SK-N-SH treated with all-trans-retinoic acid at 6 μM for 48 hours (cell line): ENCODE data around the gene CISTR.

Experiments used
- ARNTL ChIP-seq: fragments of 450-650 bp; formaldehyde crosslinking; IDR thresholded peaks from 2 replicates; pipeline ENCODE4 v1.5.0; 2020; ENCODE audit warnings: low read depth, mild to moderate bottlenecking, moderate library complexity, borderline replicate concordance
- CREB5 ChIP-seq: fragments of 250-450 bp; sonication (Bioruptor Pico); IDR thresholded peaks from 2 replicates; pipeline ENCODE4 v1.5.1; 2020; ENCODE audit warnings: low read depth, mild to moderate bottlenecking, moderate library complexity
- ISL1 ChIP-seq: fragments of 250-450 bp; sonication (Bioruptor Pico); IDR thresholded peaks from 2 replicates; pipeline ENCODE4 v2.1.2; 2022; ENCODE audit warnings: mild to moderate bottlenecking, moderate library complexity
- OSR1 ChIP-seq: fragments of 250-450 bp; sonication (Bioruptor Pico); IDR thresholded peaks from 2 replicates; pipeline ENCODE4 v1.8.0; 2022; ENCODE audit warnings: moderate library complexity, mild to moderate bottlenecking, inconsistent platforms
- PATZ1 ChIP-seq: fragments of 250-450 bp; sonication (Bioruptor Pico); IDR thresholded peaks from 2 replicates; pipeline ENCODE4 v1.8.0; 2020; ENCODE audit warnings: mild to moderate bottlenecking, moderate library complexity, borderline replicate concordance
- RARB ChIP-seq: fragments of 250-450 bp; sonication (Bioruptor Pico); IDR thresholded peaks from 2 replicates; pipeline ENCODE4 v1.8.0; 2021; ENCODE audit warnings: mild to moderate bottlenecking, moderate library complexity
- SNAI2 ChIP-seq: fragments of 250-450 bp; sonication (Bioruptor Pico); IDR thresholded peaks from 2 replicates; pipeline ENCODE4 v1.5.0; 2020; ENCODE audit warnings: mild to moderate bottlenecking, moderate library complexity
- ZC3H10 ChIP-seq: fragments of 250-450 bp; sonication (Bioruptor Pico); IDR thresholded peaks from 2 replicates; pipeline ENCODE4 v1.5.1; 2021; ENCODE audit warnings: mild to moderate bottlenecking, moderate library complexity
- ZFP30 ChIP-seq: fragments of 450-650 bp; formaldehyde crosslinking; IDR thresholded peaks from 2 replicates; pipeline ENCODE4 v1.5.0; 2022; ENCODE audit warnings: mild to moderate bottlenecking, moderate library complexity
- ZNF70 ChIP-seq: fragments of 450-650 bp; formaldehyde crosslinking; IDR thresholded peaks from 2 replicates; pipeline ENCODE4 v1.5.0; 2020; ENCODE audit warnings: mild to moderate bottlenecking, moderate library complexity

DNA sequence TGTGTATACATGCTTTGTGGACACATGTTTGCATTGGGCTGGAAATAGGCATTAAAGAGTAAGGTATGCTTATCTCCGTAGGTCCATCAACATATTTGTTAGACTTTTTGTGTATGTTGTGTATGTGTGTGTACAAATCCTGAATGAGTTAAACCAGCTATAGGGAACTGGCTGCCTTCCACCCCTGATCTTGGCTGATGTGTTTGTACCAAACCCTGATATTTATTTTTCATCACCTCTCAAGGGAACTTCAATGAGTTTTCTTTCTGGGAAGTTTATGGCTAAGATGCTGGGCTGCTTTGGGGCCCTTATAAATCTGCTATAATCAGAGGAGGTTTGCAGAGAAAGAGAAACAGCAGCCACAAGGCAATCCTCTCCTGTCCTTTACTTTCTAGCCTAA lies 37.1 kb upstream of the CISTR start:
- TF ChIP-seq ZNF70, result no peak
- no peak for TF ChIP-seq PATZ1 (CRISPR knock-in tag)
- no peak for TF ChIP-seq OSR1 (CRISPR knock-in tag)
- no peak for TF ChIP-seq ISL1 (CRISPR knock-in tag)
- no peak for TF ChIP-seq CREB5 (CRISPR knock-in tag)
- no peak for TF ChIP-seq RARB (CRISPR knock-in tag)
- TF ChIP-seq ZC3H10, result no peak
- no peak for TF ChIP-seq ARNTL
- TF ChIP-seq SNAI2 (CRISPR knock-in tag), result no peak
- no peak for TF ChIP-seq ZFP30
